Urothelium cell line (cell line): ENCODE measurements around the gene CAPN11.
A peak's percentile ranks its signal among the peaks of the same experiment; 100 is the strongest.
"Not testable (repeated sequence)": the region's sequence is repeated elsewhere in the genome, so short reads cannot be mapped to it uniquely, and the experiment has no call there.

Experiments
- DNase-seq: peaks from one replicate; pipeline ENCODE4 v3.0.0; 2011; ENCODE audit warnings: low spot score, mixed read lengths
- FAIRE-seq: peaks from 2 replicates; lab custom pipeline; 2011; peaks lifted over from hg19 to GRCh38; lab: Jason Lieb, UNC

CAPN11 gene

GRCh38 chr6:44129841-44130322 lies 28.7 kb upstream of the CAPN11 start:
- FAIRE-seq (no peak), DNase-seq (no peak)

GRCh38 chr6:44131892-44132291 lies 26.7 kb upstream of the CAPN11 start:
- FAIRE-seq (no peak), DNase-seq (no peak)

DNA sequence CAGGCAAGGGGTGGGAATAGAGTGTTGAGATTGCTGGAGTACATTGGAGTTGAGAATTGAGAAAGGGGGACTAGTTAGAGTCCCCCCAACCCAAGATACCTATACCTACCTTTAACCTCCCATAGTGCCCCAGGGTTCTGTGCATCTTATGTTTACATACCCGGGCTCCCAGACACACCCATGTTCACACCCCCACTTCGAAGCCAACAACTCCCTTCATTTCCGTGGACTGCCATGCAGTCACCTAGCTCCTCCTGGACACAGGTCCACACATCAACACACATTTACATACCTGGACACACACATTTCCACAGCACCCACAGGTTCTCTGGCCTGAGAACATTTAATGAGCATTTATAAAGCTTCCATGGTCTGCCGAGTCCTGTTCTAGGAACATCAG lies 26.1 kb upstream of the CAPN11 start:
- no peak for DNase-seq
- no peak for FAIRE-seq

DNA sequence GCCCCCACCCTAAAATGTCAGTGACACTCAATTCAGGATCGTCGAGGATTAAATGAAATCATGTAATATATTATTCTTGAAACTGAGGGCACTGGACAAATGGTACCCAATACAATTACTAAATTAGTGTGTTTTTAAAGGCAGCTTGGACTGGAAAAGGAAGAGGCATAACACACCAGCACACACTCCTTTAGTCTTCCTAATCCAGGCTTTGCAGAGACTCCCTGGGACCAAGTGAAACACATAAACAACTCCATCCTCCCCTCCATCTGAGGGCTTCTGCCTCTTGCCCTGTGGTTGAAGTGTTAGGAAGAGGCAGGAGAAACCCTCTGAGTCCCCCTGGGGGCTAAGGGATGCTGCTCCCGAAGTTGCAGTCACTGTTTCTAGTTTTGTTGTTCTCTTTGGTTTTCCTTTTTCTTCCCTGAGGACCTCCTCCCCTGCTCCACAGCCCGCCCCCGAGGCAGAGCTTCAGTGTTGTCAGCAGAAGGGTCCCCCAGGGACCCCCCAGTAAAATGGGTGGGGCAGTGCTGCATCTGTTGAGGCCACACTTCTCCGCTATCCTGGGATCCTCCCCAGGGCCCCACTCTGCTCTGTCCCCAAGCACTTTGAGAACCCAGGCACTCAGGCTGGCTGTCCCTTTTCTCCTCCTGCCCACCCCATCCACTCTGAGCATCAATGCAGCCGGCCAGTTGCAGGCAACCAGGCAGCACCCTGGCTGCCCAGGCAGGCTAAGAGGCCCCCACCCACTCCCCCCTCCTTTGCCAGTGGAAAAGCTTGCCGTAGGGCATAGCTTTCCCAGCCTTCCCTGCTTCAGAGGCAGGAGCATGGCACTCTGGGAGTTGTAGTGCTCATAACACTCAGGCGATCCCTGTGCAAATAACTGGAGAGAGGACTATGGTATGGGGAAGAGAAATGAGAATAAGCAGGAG lies 25.4 kb upstream of the CAPN11 start:
- DNase-seq (peak; percentile 51), FAIRE-seq (no peak)

DNA sequence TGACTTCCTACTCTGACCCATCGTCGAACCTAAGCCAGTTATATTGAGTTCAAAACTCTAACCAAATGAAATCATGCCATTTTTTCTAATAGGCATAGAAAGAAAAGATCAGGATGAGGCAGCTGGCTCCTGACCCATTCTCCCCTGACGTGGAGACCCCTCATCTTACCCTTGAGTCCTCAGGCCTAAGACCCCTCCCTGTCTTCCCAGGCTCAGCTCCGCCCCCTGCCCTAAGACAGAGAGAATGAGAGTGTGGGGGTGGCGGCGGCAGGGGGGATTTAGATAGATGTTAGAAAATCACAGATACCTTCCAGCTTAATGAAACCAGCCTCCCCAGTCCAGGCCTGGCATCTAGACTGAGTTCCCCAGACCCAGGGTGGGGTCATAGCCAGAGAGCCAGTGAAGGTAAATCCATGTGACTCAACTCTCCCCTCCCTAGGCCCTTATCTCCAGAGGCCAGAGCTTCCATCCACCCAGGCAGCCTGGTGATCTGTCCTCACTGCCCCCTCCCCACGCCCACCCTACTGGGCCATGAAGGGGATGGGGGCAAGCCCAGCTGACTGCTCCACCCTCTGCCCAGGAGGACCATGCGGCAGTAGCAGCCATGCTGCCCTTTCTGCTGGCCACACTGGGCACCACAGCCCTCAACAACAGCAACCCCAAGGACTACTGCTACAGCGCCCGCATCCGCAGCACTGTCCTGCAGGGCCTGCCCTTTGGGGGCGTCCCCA lies 24.5 kb upstream of the CAPN11 start:
- no peak for DNase-seq
- no peak for FAIRE-seq

GRCh38 chr6:44135173-44135758 lies 23.4 kb upstream of the CAPN11 start:
- FAIRE-seq (no peak), DNase-seq (no peak)

GRCh38 chr6:44135875-44136274 lies 22.7 kb upstream of the CAPN11 start:
- FAIRE-seq (no peak), DNase-seq (no peak)

DNA sequence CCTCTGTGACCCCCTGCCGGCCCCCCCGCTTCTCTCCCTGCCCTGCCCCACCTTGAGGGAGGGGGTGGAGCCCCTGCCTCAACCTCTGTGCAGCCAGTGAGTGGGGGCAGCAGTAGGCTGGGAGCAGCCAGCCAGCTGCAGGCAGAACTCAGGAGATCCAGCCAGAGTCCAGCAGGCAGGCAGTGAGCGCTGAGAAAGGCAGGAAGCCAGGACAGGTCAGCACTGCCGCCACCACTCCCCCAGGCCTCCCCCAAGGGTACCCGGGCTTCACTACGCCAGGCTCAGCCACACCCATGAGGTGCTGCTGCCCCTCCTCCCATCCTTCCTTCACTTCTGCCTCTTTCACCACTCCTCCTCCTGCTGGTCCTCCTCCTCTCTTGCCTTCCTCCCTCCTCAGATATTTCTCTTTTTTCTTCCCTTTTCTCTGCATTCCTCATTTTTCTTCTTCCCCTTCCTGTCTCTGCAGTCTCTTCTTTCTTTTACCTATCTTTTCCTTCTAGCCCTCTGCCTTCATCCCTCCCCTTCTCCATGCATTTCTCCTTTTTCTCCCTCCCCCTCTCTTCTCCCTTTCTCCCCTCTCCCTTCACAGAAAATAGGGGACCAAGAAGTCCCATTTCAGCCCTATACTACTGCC lies 19.8 kb upstream of the CAPN11 start:
- FAIRE-seq (no peak), DNase-seq (no peak)

GRCh38 chr6:44139351-44139743 lies 19.3 kb upstream of the CAPN11 start:
- FAIRE-seq = no peak

GRCh38 chr6:44142835-44143234 lies 15.8 kb upstream of the CAPN11 start:
- DNase-seq (no peak), FAIRE-seq (no peak)

More at GRCh38 chr6:44139351-44139743, 19.3 kb upstream of the CAPN11 start:
- DNase-seq = no peak

- no peak for DNase-seq
- FAIRE-seq = no peak
Measured at GRCh38 chr6:44143731-44144130, 14.9 kb upstream of the CAPN11 start.

- not testable (repeated sequence) for DNase-seq, FAIRE-seq
Measured at GRCh38 chr6:44144536-44144935, 14.1 kb upstream of the CAPN11 start.

GRCh38 chr6:44145839-44146238 lies 12.8 kb upstream of the CAPN11 start:
- FAIRE-seq (no peak), DNase-seq (no peak)

- FAIRE-seq (no peak), DNase-seq (no peak)
Measured at GRCh38 chr6:44146685-44147084, 11.9 kb upstream of the CAPN11 start.

GRCh38 chr6:44147256-44147655 lies 11.4 kb upstream of the CAPN11 start:
- DNase-seq = no peak
- FAIRE-seq = no peak

DNA sequence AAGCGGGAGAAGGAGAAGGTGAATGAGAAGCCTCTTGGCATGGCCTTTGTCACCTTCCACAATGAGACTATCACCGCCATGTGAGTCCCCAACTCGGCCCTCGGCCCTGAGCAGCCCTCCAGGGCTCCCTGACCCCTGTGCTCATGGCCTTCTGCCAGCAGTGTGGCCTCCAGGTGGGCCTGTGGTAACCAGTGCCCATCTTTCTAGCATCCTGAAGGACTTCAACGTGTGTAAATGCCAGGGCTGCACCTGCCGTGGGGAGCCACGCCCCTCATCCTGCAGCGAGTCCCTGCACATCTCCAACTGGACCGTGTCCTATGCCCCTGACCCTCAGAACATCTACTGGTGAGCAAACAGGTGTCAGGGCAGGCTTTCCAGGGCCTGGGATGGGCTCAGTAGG lies 10.3 kb upstream of the CAPN11 start:
- FAIRE-seq (no peak), DNase-seq (no peak)

DNA sequence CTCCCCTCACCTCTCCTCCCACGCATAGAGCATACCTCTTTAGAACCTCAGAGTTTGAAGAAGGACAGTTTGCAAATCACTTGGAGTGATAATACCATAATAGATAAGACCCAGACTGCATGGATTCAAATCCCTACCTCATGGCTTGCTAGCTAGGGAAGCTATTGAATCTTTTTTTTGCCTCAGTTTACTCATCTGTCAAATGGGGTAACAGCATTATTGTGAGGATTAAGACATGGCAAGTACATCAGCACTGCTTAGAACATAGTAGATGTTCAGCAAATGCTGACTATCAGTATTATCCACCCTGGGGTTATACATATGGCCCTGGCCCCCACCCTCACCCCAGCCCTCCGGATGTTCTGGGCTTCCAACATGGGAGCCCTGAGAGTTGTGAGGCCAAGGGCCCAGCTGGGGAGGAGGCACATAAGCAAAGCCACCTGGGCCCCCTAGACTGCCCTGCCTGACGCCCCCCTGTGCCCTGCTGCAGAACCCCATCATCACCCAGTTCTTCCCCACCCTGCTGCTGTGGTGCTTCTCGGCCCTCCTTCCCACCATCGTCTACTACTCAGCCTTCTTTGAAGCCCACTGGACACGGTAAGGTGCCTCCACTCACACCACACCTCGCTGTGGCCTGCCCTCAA lies 9.1 kb upstream of the CAPN11 start:
- DNase-seq (no peak), FAIRE-seq (no peak)

DNA sequence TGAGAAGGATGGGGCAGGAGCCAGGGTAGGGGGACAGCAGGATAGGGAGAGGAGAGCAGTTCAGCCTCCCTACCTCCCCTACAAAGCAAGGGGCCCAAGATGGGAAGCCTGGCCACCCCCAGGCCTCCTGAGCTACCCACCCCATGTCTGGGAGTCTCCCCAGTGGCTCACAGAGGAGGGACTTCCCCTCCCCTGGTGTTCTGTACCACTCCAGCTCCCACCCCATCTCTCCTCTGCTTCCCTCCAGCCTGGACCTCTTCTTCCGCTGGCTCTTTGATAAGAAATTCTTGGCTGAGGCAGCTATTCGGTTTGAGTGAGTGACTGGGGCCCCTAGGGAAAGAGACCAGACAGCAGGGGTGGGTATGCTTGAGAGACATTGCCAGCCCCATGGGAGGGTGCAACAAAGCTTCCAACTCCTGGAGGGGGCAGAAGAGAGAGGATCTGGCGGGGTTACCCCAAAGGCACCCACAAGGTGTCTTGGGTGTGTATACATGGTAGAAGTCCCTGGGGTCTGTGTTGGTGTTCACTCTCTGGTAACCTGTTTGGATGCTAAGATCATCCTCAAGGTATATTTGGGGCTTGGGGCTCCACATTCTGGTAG lies 8.2 kb upstream of the CAPN11 start:
- DNase-seq (no peak), FAIRE-seq (no peak)

DNA sequence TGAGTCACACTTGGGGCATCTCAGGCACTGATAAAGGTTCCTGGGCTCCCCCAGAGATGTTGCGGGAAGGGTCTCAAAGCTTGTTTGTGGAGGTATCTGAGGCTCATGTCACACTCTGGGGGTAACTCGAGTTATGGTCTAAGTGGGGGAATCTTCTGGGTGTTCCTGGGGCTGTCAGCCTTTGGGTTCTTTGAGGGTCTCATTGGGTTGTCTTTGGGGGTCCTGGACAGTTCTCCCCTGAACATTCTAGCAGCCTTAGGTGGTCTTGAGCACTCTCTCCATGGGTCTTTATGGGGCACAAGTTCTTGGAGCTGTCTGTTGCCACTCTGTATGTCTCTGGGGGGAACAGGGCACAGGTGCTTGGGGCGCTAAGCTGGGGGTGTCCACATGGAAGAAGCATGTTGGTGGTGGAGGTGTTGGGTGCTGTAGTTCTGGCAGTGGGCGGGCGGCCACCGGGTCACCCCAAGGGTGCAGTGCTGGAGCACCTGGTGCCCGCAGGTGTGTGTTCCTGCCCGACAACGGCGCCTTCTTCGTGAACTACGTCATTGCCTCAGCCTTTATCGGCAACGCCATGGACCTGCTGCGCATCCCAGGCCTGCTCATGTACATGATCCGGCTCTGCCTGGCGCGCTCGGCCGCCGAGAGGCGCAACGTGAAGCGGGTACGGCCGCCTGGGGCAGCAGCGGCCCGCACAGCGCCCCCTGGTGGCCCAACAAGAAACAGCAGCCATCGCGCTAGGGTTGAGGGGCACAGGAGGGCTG lies 7.1 kb upstream of the CAPN11 start:
- peak; percentile 88 for FAIRE-seq
- peak; percentile 82 for DNase-seq
